ENCODE data around the gene PAX5.

DNA sequence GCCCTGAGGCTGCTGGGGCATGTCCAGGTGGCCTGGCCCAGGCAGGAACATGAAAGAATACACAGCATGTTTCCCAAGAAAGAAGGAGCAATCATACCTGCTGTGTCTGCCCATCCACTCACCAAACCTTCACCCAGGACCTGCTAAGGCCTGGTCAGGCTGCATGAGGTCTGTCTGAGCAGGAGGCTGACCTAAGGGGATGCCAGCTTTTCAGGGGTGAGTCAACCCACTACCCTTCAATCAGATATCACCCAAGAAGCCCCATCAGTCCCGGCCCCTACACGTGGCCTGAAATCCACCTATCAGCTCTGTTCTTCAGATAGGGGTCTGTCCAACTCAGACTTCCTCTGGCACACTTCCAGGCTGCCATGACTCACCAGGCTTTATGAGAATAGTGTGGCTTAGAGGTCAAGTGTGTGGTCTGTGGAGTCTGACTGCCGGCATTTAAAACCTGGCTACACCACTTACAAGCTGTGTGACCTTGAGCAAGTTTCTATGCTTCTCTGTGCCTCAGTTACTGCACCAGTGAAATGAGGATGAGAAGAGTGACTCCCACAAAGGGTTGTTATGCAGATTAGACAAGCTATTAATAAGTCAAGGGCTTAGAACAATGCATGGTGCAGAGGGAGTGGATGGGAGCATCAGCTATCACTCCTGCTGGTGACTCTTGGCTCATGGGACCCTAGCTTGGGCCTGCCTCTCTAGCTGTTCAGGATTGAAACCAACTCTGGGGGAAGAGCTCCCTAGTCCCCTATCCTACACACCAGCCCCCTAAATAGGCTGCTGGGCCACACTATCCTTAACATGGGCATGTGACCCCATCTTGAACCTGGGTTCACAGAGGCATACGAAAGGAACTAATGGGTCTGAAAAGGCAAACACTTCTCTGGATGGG, 130.3 kb downstream of the PAX5 start:
- TF ChIP-seq, protein P1, sequence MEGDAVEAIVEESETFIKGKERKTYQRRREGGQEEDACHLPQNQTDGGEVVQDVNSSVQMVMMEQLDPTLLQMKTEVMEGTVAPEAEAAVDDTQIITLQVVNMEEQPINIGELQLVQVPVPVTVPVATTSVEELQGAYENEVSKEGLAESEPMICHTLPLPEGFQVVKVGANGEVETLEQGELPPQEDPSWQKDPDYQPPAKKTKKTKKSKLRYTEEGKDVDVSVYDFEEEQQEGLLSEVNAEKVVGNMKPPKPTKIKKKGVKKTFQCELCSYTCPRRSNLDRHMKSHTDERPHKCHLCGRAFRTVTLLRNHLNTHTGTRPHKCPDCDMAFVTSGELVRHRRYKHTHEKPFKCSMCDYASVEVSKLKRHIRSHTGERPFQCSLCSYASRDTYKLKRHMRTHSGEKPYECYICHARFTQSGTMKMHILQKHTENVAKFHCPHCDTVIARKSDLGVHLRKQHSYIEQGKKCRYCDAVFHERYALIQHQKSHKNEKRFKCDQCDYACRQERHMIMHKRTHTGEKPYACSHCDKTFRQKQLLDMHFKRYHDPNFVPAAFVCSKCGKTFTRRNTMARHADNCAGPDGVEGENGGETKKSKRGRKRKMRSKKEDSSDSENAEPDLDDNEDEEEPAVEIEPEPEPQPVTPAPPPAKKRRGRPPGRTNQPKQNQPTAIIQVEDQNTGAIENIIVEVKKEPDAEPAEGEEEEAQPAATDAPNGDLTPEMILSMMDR (IDR thresholded peaks at IDR 0.05) = no peak
- no peak for TF ChIP-seq POLR2AphosphoS5 (IDR thresholded peaks at IDR 0.05; ENCODE audit: insufficient read depth in 1 of 2, low read depth in 1 of 2)
